Liver (tissue), 9 donors: ENCODE results near the gene E2F3. TPM values are rescaled to one million over a fixed set of nuclear protein-coding genes. Genes with fewer than 3 reads are reported as not detected.

Source experiments
- DNase-seq: peaks from one replicate; pipeline ENCODE4 v3.0.0-alpha.2; 2017; ENCODE audit warnings: low spot score
- H3K27ac ChIP-seq, 2 donors: one replicate each; pipeline ENCODE4 v1.7.0; 2013; ENCODE audit warnings: inconsistent platforms in 2 of 2, low read length in 2 of 2, control low read depth in 1 of 2, low read depth in 1 of 2, mild to moderate bottlenecking in 1 of 2
- H3K27me3 ChIP-seq, 4 donors: one replicate each; pipeline versions ENCODE4 v1.6.1 to v1.7.0; 2013; ENCODE audit warnings: low read length in 3 of 4, inconsistent platforms in 1 of 4, mild to moderate bottlenecking in 1 of 4, moderate library complexity in 1 of 4; ENCODE audit not compliant: control insufficient read depth in 4 of 4, insufficient read depth in 4 of 4
- H3K36me3 ChIP-seq, 4 donors: one replicate each; pipeline versions ENCODE4 v1.6.1 to v1.7.0; 2013; ENCODE audit warnings: low read length in 3 of 4, mild to moderate bottlenecking in 3 of 4, low read depth in 1 of 4, moderate library complexity in 1 of 4; ENCODE audit not compliant: control insufficient read depth in 4 of 4, insufficient read depth in 3 of 4
- H3K4me1 ChIP-seq, 4 donors: one replicate each; pipeline versions ENCODE4 v1.6.1 to v1.7.0; 2013; ENCODE audit warnings: low read length in 3 of 4, mild to moderate bottlenecking in 3 of 4, moderate library complexity in 1 of 4; ENCODE audit not compliant: control insufficient read depth in 4 of 4, insufficient read depth in 4 of 4
- H3K4me3 ChIP-seq, 3 donors: one replicate each; pipeline versions ENCODE4 v1.6.1 to v1.7.0; 2013; ENCODE audit warnings: low read length in 3 of 3, control low read depth in 1 of 3, low read depth in 1 of 3, mild to moderate bottlenecking in 1 of 3
- H3K9ac ChIP-seq, 2 donors: one replicate each; pipeline ENCODE4 v1.7.0; 2013; ENCODE audit warnings: low read length in 2 of 2, mild to moderate bottlenecking in 2 of 2, moderate library complexity in 2 of 2, control low read depth in 1 of 2, low read depth in 1 of 2
- H3K9me3 ChIP-seq, 4 donors: one replicate each; pipeline versions ENCODE4 v1.6.1 to v1.7.0; 2013; ENCODE audit warnings: low read length in 3 of 4; ENCODE audit not compliant: control insufficient read depth in 4 of 4
- ATF3 ChIP-seq: IDR thresholded peaks from 2 replicates; pipeline ENCODE4 v1.6.1; 2016; ENCODE audit warnings: antibody characterized with exemption
- FOXA1 ChIP-seq: IDR thresholded peaks from 2 replicates; pipeline ENCODE4 v1.6.1; 2016; ENCODE audit warnings: antibody characterized with exemption
- FOXA2 ChIP-seq: IDR thresholded peaks from 2 replicates; pipeline ENCODE4 v1.6.1; 2016; ENCODE audit warnings: antibody characterized with exemption
- GABPA ChIP-seq, 2 donors: IDR thresholded peaks in 1 of 2; conservative IDR thresholded peaks in 1 of 2; 2 replicates each; pipeline ENCODE4 v1.6.1; 2016; ENCODE audit warnings: antibody characterized with exemption in 2 of 2, mild to moderate bottlenecking in 1 of 2, moderate library complexity in 1 of 2
- HNF4G ChIP-seq: IDR thresholded peaks from 2 replicates; pipeline ENCODE4 v1.6.1; 2016; ENCODE audit warnings: antibody characterized with exemption
- JUND ChIP-seq, 2 donors: IDR thresholded peaks; 2 replicates each; pipeline ENCODE4 v1.6.1; 2016; ENCODE audit warnings: antibody characterized with exemption in 2 of 2
- NR2F2 ChIP-seq: IDR thresholded peaks from 2 replicates; pipeline ENCODE4 v1.6.1; 2016; ENCODE audit warnings: antibody characterized with exemption
- RXRA ChIP-seq, 2 donors: IDR thresholded peaks; 2 replicates each; pipeline ENCODE4 v1.6.1; 2017 to 2018; ENCODE audit warnings: antibody characterized with exemption in 2 of 2, mild to moderate bottlenecking in 1 of 2
- SP1 ChIP-seq: IDR thresholded peaks from 2 replicates; pipeline ENCODE4 v1.6.1; 2018; ENCODE audit warnings: antibody characterized with exemption, mild to moderate bottlenecking
- TAF1 ChIP-seq: conservative IDR thresholded peaks from 2 replicates; pipeline ENCODE4 v1.6.1; 2016; ENCODE audit warnings: antibody characterized with exemption, mild to moderate bottlenecking
- YY1 ChIP-seq: IDR thresholded peaks from 2 replicates; pipeline ENCODE4 v1.6.1; 2016; ENCODE audit warnings: antibody characterized with exemption, mild to moderate bottlenecking
- ZBTB33 ChIP-seq: IDR thresholded peaks from 2 replicates; pipeline ENCODE4 v1.6.1; 2016; ENCODE audit warnings: antibody characterized with exemption
- WGBS: extraction: QIAGEN DNeasy Blood & Tissue Kit; methylation state at CpG from one replicate; pipeline ENCODE4 v1.1.7; 2013; 5-methylcytosine and 5-hydroxymethylcytosine counted together
- polyA plus RNA-seq, 2 donors: library from polyadenylated mRNA; stranded (reverse) in 1 of 2; unstranded in 1 of 2; fragments of 200-250 nt in 1 of 2; fragments of >200 nt in 1 of 2; fragmentation: Nextera tagmentation in 1 of 2; extraction: Ambion mirVana in 1 of 2; gene quantifications; one replicate each; pipeline versions ENCODE4 v1.2.1 to v1.2.3, GENCODE V29; 2013 to 2015
- total RNA-seq, 2 donors: library from RNA; depleted of rRNA; stranded (reverse); fragments of >200 nt; gene quantifications; one replicate each; pipeline ENCODE4 v1.2.3, GENCODE V29; 2014
- TF ChIP-seq, protein P1 (sequence below): IDR thresholded peaks from 2 replicates; pipeline ENCODE4 v1.6.1; 2016; ENCODE audit warnings: antibody characterized with exemption, mild to moderate bottlenecking
- TF ChIP-seq, protein P2 (sequence below): IDR thresholded peaks from 2 replicates; pipeline ENCODE4 v1.6.1; 2016; ENCODE audit warnings: antibody characterized with exemption
- TF ChIP-seq, protein P3 (sequence below): fragments of 150-350 bp; IDR thresholded peaks from 2 replicates; pipeline ENCODE4 v1.5.1; 2017; ENCODE audit warnings: improper control_type of control experiment, low read depth, low read length; ENCODE audit not compliant: missing input control
- donor health status: healthy.
- donor health status: healthy.
- donor health status: healthy.
- donor health status: healthy.
- donor health status: healthy.

E2F3 gene
- total and polyA plus RNA-seq, 4 donors = 1.4 to 5.0 (median 1.9) TPM

DNA sequence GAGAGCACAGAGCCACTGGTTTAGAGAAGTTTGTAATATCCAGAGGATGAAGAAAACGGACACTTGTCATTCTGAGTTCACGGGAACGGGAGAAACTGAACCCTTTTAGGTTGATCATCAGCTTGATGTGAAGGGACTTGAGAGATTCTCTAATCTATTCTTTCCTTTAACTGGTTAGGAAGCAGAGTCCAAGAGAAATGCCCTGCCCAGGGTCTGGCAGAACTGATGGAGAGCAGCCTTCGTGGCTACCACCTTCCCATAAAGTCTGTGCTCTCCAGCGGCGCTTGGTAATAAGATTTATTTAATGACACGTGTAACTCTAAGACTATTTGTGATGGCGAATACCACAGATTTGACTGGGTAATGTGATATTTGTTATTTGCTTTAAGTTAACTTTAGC lies 36.0 kb downstream of the E2F3 start:
- TF ChIP-seq SP1 (no peak), YY1 (no peak), TAF1 (no peak)
- TF ChIP-seq, protein P1, sequence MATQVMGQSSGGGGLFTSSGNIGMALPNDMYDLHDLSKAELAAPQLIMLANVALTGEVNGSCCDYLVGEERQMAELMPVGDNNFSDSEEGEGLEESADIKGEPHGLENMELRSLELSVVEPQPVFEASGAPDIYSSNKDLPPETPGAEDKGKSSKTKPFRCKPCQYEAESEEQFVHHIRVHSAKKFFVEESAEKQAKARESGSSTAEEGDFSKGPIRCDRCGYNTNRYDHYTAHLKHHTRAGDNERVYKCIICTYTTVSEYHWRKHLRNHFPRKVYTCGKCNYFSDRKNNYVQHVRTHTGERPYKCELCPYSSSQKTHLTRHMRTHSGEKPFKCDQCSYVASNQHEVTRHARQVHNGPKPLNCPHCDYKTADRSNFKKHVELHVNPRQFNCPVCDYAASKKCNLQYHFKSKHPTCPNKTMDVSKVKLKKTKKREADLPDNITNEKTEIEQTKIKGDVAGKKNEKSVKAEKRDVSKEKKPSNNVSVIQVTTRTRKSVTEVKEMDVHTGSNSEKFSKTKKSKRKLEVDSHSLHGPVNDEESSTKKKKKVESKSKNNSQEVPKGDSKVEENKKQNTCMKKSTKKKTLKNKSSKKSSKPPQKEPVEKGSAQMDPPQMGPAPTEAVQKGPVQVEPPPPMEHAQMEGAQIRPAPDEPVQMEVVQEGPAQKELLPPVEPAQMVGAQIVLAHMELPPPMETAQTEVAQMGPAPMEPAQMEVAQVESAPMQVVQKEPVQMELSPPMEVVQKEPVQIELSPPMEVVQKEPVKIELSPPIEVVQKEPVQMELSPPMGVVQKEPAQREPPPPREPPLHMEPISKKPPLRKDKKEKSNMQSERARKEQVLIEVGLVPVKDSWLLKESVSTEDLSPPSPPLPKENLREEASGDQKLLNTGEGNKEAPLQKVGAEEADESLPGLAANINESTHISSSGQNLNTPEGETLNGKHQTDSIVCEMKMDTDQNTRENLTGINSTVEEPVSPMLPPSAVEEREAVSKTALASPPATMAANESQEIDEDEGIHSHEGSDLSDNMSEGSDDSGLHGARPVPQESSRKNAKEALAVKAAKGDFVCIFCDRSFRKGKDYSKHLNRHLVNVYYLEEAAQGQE = no peak

GRCh38 chr6:20438462-20439070 lies 36.9 kb downstream of the E2F3 start:
- no peaks in the 10 kb centered on the region for H3K9me3 ChIP-seq
- no peak overlapping the region for H3K9ac ChIP-seq
- WGBS = 89% methylated on average over 4 of the region's 4 CpGs
- H3K27ac ChIP-seq = no peak overlapping the region
- H3K36me3 ChIP-seq = no peaks in the 10 kb centered on the region
- no peak overlapping the region for H3K4me3 ChIP-seq
- TF ChIP-seq TAF1 (no peak), YY1 (no peak), RXRA (IDR thresholded peaks at IDR 0.05) (no peak), NR2F2 (no peak), FOXA2 (no peak), ZBTB33 (no peak), FOXA1 (no peak), ATF3 (no peak), JUND (IDR thresholded peaks at IDR 0.05) (no peak), HNF4G (no peak), SP1 (no peak), GABPA (IDR thresholded peaks at IDR 0.05 in 1 of 2, conservative IDR thresholded peaks at IDR 0.05 in 1 of 2) (no peak)
- TF ChIP-seq, protein P2, sequence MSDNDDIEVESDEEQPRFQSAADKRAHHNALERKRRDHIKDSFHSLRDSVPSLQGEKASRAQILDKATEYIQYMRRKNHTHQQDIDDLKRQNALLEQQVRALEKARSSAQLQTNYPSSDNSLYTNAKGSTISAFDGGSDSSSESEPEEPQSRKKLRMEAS = no peak
- TF ChIP-seq, protein P3, sequence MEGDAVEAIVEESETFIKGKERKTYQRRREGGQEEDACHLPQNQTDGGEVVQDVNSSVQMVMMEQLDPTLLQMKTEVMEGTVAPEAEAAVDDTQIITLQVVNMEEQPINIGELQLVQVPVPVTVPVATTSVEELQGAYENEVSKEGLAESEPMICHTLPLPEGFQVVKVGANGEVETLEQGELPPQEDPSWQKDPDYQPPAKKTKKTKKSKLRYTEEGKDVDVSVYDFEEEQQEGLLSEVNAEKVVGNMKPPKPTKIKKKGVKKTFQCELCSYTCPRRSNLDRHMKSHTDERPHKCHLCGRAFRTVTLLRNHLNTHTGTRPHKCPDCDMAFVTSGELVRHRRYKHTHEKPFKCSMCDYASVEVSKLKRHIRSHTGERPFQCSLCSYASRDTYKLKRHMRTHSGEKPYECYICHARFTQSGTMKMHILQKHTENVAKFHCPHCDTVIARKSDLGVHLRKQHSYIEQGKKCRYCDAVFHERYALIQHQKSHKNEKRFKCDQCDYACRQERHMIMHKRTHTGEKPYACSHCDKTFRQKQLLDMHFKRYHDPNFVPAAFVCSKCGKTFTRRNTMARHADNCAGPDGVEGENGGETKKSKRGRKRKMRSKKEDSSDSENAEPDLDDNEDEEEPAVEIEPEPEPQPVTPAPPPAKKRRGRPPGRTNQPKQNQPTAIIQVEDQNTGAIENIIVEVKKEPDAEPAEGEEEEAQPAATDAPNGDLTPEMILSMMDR = no peak
- no peaks in the 10 kb centered on the region for H3K27me3 ChIP-seq
- H3K4me1 ChIP-seq = peaks cover 0 to 13% (median 10%) of the 10 kb centered on the region in 4 donors
- DNase-seq = no peak

More for the DNA sequence above, 36.0 kb downstream of the E2F3 start:
- H3K9me3 ChIP-seq = no peaks in the 10 kb centered on the region
- no peak overlapping the region for H3K4me3 ChIP-seq
- peaks cover 0 to 10% (median 6%) of the 10 kb centered on the region in 4 donors for H3K4me1 ChIP-seq
- DNase-seq = no peak
- no peaks in the 10 kb centered on the region for H3K27me3 ChIP-seq
- no peak overlapping the region for H3K27ac ChIP-seq
- no peak overlapping the region for H3K9ac ChIP-seq
- WGBS = 97% methylated on average over 8 of the region's 8 CpGs
- no peaks in the 10 kb centered on the region for H3K36me3 ChIP-seq
